HepG2 (cell line): ENCODE results near the gene DNAJC4.

Experiments
- AFF4 ChIP-seq: sonication (generic); formaldehyde crosslinking; IDR thresholded peaks from 2 replicates; pipeline ENCODE4 v1.4.0; 2020; ENCODE audit warnings: missing genetic modification reagents
- ESRRA ChIP-seq: sonication (generic); formaldehyde crosslinking; IDR thresholded peaks from 2 replicates; pipeline ENCODE4 v1.5.1; 2020; ENCODE audit warnings: mild to moderate bottlenecking, low read depth, missing genetic modification reagents
- HIC2 ChIP-seq: sonication (generic); formaldehyde crosslinking; IDR thresholded peaks from 2 replicates; pipeline ENCODE4 v1.9.0; 2022; ENCODE audit warnings: low read depth, missing genetic modification reagents
- KLF11 ChIP-seq: IDR thresholded peaks from 2 replicates; pipeline ENCODE4 v1.6.1; 2016; ENCODE audit warnings: missing compliant biosample characterization
- RBFOX2 ChIP-seq: fragments of 200-400 bp; formaldehyde crosslinking; IDR thresholded peaks from 2 replicates; pipeline ENCODE4 v1.6.1; 2017; ENCODE audit warnings: low read depth, mild to moderate bottlenecking, low read length
- REST ChIP-seq, 2 experiments: IDR thresholded peaks; 2 replicates each; pipeline ENCODE4 v1.6.1; 2011 to 2012; ENCODE audit warnings: low read length in 2 of 2, borderline replicate concordance in 1 of 2, low read depth in 1 of 2, mild to moderate bottlenecking in 1 of 2, moderate library complexity in 1 of 2
- SMARCE1 ChIP-seq: fragments of 450-650 bp; IDR thresholded peaks from 2 replicates; pipeline ENCODE4 v1.6.1; 2017; ENCODE audit warnings: borderline replicate concordance
- ZBTB43 ChIP-seq: sonication (generic); formaldehyde crosslinking; conservative IDR thresholded peaks from 2 replicates; pipeline ENCODE4 v1.4.0; 2020; ENCODE audit warnings: missing genetic modification reagents
- TF ChIP-seq, protein P1 (sequence below): sonication (generic); formaldehyde crosslinking; IDR thresholded peaks from 2 replicates; pipeline ENCODE4 v1.5.0; 2020; ENCODE audit warnings: mild to moderate bottlenecking, missing genetic modification reagents, moderate library complexity
- TF ChIP-seq, protein P2 (sequence below): sonication (generic); formaldehyde crosslinking; conservative IDR thresholded peaks from 2 replicates; pipeline ENCODE4 v1.4.0; 2020; ENCODE audit warnings: missing genetic modification reagents

DNA sequence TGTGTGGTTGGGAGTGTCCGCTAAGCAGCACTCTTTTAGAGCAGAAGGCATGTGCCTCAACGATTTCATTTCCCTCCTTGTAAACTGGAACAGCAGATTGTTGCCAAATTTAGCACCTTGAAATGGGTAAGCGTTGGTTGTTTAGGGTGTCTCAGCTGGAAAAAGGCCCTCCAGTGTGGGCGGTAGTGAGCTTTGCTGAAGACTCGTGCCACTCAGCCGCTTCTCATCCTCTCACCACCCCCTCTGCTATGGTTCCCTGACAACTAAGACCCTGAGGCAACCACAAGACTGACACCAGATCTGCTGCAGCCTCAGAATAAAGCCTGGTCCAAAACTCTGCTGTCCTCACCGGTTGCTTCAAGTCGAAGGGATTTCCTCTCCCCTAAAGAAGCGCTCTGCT lies 33.7 kb upstream of the DNAJC4 start:
- TF ChIP-seq AFF4, result no peak
- TF ChIP-seq SMARCE1, result no peak
- TF ChIP-seq, protein P1, sequence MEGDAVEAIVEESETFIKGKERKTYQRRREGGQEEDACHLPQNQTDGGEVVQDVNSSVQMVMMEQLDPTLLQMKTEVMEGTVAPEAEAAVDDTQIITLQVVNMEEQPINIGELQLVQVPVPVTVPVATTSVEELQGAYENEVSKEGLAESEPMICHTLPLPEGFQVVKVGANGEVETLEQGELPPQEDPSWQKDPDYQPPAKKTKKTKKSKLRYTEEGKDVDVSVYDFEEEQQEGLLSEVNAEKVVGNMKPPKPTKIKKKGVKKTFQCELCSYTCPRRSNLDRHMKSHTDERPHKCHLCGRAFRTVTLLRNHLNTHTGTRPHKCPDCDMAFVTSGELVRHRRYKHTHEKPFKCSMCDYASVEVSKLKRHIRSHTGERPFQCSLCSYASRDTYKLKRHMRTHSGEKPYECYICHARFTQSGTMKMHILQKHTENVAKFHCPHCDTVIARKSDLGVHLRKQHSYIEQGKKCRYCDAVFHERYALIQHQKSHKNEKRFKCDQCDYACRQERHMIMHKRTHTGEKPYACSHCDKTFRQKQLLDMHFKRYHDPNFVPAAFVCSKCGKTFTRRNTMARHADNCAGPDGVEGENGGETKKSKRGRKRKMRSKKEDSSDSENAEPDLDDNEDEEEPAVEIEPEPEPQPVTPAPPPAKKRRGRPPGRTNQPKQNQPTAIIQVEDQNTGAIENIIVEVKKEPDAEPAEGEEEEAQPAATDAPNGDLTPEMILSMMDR (CRISPR knock-in tag), result no peak
- TF ChIP-seq, protein P2, sequence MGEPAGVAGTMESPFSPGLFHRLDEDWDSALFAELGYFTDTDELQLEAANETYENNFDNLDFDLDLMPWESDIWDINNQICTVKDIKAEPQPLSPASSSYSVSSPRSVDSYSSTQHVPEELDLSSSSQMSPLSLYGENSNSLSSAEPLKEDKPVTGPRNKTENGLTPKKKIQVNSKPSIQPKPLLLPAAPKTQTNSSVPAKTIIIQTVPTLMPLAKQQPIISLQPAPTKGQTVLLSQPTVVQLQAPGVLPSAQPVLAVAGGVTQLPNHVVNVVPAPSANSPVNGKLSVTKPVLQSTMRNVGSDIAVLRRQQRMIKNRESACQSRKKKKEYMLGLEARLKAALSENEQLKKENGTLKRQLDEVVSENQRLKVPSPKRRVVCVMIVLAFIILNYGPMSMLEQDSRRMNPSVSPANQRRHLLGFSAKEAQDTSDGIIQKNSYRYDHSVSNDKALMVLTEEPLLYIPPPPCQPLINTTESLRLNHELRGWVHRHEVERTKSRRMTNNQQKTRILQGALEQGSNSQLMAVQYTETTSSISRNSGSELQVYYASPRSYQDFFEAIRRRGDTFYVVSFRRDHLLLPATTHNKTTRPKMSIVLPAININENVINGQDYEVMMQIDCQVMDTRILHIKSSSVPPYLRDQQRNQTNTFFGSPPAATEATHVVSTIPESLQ (CRISPR knock-in tag), result no peak
- TF ChIP-seq HIC2, result no peak
- no peak for TF ChIP-seq KLF11
- TF ChIP-seq ZBTB43 (CRISPR knock-in tag), result no peak
- no peak for TF ChIP-seq RBFOX2
- TF ChIP-seq REST (IDR thresholded peaks at IDR 0.05; ENCODE audit: borderline replicate concordance in 1 of 2, low read depth in 1 of 2, low read length in 2 of 2), result no peak
- TF ChIP-seq ESRRA (CRISPR knock-in tag), result no peak
